Activated effector memory CD4-positive, alpha-beta T cell treated with Interleukin-2 at 50 U/mL for 16 hours (primary cell): Measurements from ENCODE around the gene JRKL.
"Not testable (repeated sequence)": the region's sequence is repeated elsewhere in the genome, so short reads cannot be mapped to it uniquely, and the experiment has no call there.

ENCODE experiments used
- DNase-seq: peaks from one replicate; pipeline ENCODE4 v3.0.0-alpha.2; 2020

Gene JRKL

DNA sequence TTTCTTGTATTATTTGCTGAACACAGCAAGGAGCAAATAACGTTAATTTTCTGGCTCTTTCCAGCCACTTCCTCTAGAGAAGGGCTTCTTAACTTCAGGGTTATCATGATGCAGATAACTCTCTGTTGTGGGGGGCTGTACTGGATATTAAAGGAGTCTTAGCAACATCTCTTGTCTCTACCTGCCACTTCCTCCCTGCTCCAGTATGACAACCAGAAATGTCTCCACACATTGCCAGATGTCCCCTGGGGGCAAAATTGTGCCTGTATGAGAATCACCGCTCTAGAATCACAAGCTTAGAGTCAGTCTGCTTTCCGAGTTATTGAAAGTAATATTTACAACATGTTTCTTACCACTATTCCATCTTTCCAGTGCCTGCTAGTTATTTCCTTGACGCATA, 6.8 kb downstream of the JRKL start:
- DNase-seq, result no peak

DNA sequence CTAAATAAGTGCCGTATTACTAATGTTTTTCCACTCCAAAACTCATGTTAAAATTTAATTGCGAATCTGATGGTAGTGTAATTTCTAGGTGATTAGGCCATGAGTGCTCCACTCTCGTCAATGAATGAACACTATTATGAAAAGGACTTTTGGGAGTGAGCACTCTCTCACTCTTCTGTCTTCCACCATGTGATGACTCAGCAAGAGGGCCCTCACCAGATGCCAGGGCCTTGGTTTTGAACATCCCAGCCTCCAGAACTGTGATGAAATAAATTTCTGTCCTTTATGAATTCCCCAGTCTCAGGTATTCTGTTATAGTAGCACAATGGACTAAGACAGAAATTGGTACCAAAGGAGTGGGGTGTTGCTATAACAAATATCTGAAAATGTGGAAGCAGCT, 8.1 kb downstream of the JRKL start:
- no peak for DNase-seq

DNA sequence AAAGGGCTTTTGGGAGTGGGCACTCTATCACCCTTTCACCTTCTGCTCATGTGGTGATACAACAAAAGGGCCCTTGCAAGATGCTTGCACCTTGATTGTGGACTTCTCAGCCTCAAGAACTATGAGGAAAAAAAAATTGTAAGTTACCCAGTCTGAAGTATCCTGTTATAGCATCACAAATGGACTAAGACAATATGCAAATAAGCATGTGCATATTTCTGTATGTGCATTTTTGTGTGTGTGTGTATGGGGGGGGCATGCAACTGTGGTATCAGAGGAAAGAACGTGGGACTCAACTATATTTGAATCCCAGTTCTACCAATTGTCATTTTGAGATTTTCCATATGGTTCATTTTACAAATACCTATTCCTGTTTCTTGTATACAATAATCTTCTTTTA, 10.9 kb downstream of the JRKL start:
- DNase-seq, result no peak

DNA sequence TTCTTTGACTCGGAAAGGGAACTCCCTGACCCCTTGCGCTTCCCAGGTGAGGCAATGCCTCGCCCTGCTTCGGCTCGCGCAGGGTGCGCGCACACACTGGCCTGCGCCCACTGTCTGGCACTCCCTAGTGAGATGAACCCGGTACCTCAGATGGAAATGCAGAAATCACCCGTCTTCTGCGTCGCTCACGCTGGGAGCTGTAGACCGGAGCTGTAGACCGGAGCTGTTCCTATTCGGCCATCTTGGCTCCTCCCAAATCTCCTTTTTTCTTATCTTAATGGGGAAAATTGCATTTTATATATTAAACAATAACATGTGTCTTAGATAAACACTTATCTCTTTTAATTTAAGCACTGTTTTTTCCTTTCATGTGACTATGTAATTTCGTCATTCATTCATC, 21.6 kb downstream of the JRKL start:
- DNase-seq, result not testable (repeated sequence)

DNA sequence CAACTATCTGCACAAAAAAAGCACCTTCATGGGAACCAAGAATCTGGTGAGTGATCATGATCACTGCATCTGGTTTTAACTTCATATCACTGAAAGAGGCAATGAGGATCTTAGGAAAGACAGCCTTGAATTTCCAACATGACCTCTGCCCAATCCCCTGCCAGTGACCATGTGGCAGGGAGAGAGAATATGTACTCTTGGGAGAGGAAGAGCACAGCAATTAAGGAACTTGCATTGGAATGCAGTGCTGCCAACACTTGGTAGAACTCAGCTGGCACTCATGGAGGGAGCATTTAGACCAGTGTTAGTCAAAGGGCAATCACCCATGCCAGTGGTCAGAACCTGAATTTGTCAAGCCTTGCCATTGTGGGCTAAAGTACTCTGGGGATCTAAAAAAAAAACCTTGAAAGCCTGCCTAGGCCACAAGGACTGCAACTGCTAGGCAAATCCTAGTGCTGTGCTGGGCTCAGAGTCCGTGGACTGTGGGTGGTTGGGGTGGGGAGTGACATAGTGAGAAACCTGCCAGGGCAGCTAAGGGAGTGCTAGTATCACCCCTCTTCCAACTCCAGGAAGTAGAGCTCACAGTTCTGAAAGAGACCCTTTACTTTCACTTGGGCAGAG, 23.1 kb downstream of the JRKL start:
- no peak for DNase-seq

DNA sequence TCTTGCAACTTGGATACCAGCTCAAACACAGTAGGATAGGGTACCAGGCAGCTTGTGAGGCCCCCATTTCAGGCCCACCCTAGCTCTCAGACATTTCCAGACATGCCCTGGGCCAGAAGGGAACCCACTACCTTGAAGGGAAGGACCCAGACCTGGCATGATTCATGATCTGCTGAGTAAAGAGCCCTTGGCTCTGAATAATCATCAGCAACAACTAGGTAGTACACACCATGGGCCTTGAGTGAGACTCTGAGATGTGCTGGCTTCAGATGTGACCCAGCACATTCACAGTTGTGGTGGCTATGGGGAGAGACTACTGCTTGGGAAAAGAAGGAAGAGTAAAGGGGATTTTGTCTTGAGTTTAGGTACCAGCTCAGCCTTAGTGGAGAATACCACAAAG, 23.6 kb downstream of the JRKL start:
- DNase-seq, result no peak

DNA sequence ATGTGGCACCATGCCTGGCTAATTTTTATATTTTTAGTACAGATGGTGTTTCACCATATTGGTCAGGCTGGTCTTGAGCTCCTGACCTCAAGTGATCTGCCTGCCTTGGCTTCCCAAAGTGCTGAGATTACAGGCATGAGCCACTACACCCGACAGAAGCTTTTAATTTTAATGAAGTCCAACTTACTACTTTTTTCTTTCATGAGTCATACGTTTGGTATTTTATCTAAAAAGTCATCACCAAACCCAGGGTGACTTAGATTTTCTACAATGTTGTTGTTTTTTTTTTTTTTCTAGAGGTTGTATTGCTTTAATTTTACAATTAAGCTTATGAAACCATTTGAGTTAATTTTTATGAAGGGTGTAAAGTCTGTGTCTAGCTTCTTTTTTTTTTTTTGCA, 34.9 kb downstream of the JRKL start:
- no peak for DNase-seq

DNA sequence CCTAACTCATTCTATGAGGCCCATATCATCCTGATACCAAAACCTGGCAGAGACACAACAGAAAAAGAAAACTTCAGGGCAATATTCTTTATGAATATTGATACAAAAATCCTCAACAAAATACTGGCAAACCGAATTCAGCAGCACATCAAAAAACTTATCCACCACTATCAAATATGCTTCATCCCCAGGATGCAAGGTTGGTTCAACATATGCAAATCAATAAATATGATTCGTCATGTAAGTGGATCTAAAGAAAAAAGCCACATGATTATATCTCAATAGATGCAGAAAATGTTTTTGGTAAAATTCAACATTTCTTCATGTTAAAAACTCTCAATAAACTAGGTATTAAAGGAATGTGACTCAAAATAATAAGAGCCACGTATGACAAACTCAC, 40.9 kb downstream of the JRKL start:
- no peak for DNase-seq

DNA sequence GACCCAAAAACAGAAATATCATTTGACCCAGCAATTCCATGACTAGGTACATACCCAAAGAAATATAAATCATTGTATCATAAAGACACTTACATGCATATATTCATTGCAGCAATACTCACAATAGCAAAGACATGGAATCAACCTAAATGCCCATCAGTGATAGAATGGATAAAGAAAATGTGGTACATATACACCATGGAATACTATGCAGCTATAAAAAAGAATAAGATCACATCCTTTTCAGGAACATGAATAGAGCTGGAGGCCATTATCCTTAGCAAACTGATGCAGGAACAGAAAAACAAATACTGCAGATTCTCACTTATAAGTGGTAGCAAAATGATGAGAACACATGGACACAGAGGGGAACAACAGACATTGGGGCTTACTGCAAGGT, 42.8 kb downstream of the JRKL start:
- DNase-seq, result not testable (repeated sequence)
